AG09309 (cell line): ENCODE data around the gene LY9.
A peak's percentile ranks its signal among the peaks of the same experiment; 100 is the strongest.

Experiments
- DNase-seq: peaks from one replicate; pipeline ENCODE4 v3.0.0-alpha.2; 2010; ENCODE audit warnings: low read depth
- H3K4me3 ChIP-seq: 2 replicates; pipeline ENCODE4 v1.5.1; 2011; ENCODE audit warnings: mild to moderate bottlenecking, low read depth, low read length, moderate library complexity; ENCODE audit not compliant: control insufficient read depth
- CTCF ChIP-seq: IDR thresholded peaks from 2 replicates; pipeline ENCODE4 v1.5.1; 2011; ENCODE audit warnings: mild to moderate bottlenecking, low read depth, low read length, inconsistent platforms; ENCODE audit not compliant: insufficient read depth, control insufficient read depth; ENCODE audit errors: missing control alignments

Gene LY9

GRCh38 chr1:160795951-160796383 is at the start of gene LY9:
Gene LY9 (plus strand): TSS chr1:160796174. CDS start chr1:160796188, 14 bp downstream.
- H3K4me3 ChIP-seq: no peak within 1 kb of the TSS
- TF ChIP-seq CTCF: no peak
- no peak for DNase-seq

DNA sequence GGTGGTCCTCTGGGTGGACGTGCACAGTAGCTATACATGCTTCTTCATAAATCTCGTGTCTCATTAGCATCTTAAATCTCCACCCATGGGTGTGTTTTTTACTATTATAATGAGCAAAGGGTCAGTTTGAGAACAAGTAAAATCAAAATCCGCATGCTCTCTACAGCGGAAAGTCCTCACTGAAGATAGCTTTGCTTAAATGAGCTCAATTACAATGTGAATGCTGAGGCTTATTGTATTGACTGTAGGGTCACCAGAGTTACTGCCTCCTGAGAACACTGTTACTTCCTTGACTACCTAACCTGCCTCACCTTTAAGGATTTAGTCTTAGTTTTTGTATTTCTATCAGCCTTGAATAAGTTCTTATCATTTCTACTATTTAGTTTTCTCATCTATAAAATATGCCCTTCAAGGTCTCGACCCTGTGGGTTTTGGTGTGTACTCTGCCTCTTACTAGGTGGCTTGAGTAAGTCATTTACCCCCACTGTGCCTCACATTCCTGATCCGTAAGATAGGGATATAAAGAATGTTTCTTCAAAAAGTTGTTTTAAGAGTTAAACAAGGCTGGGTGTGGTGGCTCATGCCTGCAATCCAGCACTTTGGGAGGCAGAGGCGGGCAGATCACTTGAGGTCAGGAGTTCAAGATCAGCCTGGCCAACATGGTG is 49.0 kb upstream of the LY9 start:
- no peak overlapping the region for H3K4me3 ChIP-seq
- DNase-seq: no peak
- TF ChIP-seq CTCF: no peak

- TF ChIP-seq CTCF: no peak
- no peak overlapping the region for H3K4me3 ChIP-seq
- DNase-seq: no peak
These were observed 48.3 kb upstream of the LY9 start for GRCh38 chr1:160747717-160748116.

- no peak for DNase-seq
- peak; percentile 14 for TF ChIP-seq CTCF
- no peak overlapping the region for H3K4me3 ChIP-seq
These were observed 47.6 kb upstream of the LY9 start for GRCh38 chr1:160748181-160748877.

DNA sequence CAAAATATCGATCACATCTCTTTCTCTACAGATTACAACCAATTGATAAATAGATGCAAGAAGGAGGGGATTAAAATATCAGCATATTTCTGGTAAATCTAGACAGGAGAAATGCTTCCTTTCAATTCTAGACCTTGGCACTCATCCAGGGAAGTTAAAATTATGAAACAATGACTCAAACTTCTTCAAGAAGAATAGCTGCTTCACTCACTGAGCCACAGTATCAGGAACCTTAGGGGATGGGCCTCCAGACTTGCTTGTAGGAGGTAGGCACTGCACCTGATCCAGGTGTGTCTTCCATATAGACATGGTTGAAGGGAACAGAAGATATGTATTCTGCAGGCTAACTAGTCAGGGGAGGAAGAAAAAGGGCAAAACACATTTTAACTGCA is 47.1 kb upstream of the LY9 start:
- no peak overlapping the region for H3K4me3 ChIP-seq
- TF ChIP-seq CTCF: no peak
- DNase-seq: no peak

- no peak overlapping the region for H3K4me3 ChIP-seq
- TF ChIP-seq CTCF: no peak
- no peak for DNase-seq
These were observed 45.4 kb upstream of the LY9 start for GRCh38 chr1:160750608-160751007.
